ENCODE results near the gene MGST2. TPM values are rescaled to one million over a fixed set of nuclear protein-coding genes. Genes with fewer than 3 reads are reported as not detected.
A peak's percentile ranks its signal among the peaks of the same experiment; 100 is the strongest.

The MGST2 gene
- total and polyA plus RNA-seq, 7 experiments from 2014 or later, result 1.4 to 37.3 (median 2.5) TPM

- no peak for DNase-seq
- intact Hi-C loops (cut with micrococcal nuclease), result loop anchor here in 1 of 2 donors (10.0 kb wide), 2 partner anchors 282 to 592 kb away; no protein-coding TSS in a partner anchor
- Mint-ChIP-seq H3K27me3 (peaks cover 25 to 54% (median 35%) of the 10 kb centered on the region in 5 donors), H3K27ac (no peak overlapping the region), H3K4me1 (peaks cover 6 to 17% (median 13%) of the 10 kb centered on the region in 7 donors), H3K4me3 (no peak overlapping the region), H3K9me3 (no peaks in the 10 kb centered on the region), H3K36me3 (peaks cover 0 to 6% (median 3%) of the 10 kb centered on the region in 5 donors)
- no peaks in the 10 kb centered on the region for H3K27me3 ChIP-seq (ENCODE audit: control insufficient read depth in 2 of 2, insufficient read depth in 2 of 2, low read length in 2 of 2)
- no peak overlapping the region for H3K27ac ChIP-seq (ENCODE audit: low read depth, low read length)
- peaks cover 0 to 5% of the 10 kb centered on the region in 2 donors for H3K4me1 ChIP-seq (ENCODE audit: control insufficient read depth in 2 of 2, insufficient read depth in 2 of 2, low read length in 2 of 2)
- H3K9me3 ChIP-seq (ENCODE audit: control insufficient read depth in 2 of 3, low read length in 3 of 3), result no peaks in the 10 kb centered on the region
- ChIA-PET CTCF (interaction anchor here (1.6 kb wide), 1 partner anchor 627 kb away, joined by 6 read pairs; no protein-coding TSS in a partner anchor), POLR2A (interaction anchor here (0.6 kb wide), 1 partner anchor 422 kb away, joined by 3 read pairs; no protein-coding TSS in a partner anchor)
- no peaks in the 10 kb centered on the region for H3K36me3 ChIP-seq (ENCODE audit: control insufficient read depth in 2 of 3, insufficient read depth in 3 of 3, low read length in 3 of 3)
- H3K4me3 ChIP-seq (ENCODE audit: low read length), result no peak overlapping the region
- ATAC-seq, result no peak
These were observed 67.5 kb downstream of the MGST2 start for GRCh38 chr4:139732991-139733570.

- Mint-ChIP-seq H3K36me3 (no peaks in the 10 kb centered on the region), H3K9me3 (no peaks in the 10 kb centered on the region), H3K27ac (peak overlapping the region in 1 of 9 donors; percentile 76), H3K4me1 (peaks cover 6 to 17% (median 13%) of the 10 kb centered on the region in 7 donors), H3K4me3 (peak overlapping the region; percentile 46 to 89 (median 78)), H3K27me3 (peaks cover 30 to 58% (median 37%) of the 10 kb centered on the region in 5 donors)
- intact Hi-C loops (cut with micrococcal nuclease), result loop anchor here (1.0 to 10.0 kb wide), 5 partner anchors 278 to 590 kb away; no protein-coding TSS in a partner anchor
- no peak for ATAC-seq
- POLR2A ChIA-PET, result no interaction called here
- CTCF ChIA-PET, result interaction anchor here (1.6 kb wide), 1 partner anchor 626 kb away, joined by 6 read pairs; no protein-coding TSS in a partner anchor
- Histone ChIP-seq H3K36me3 (ENCODE audit: control insufficient read depth in 2 of 3, insufficient read depth in 3 of 3, low read length in 3 of 3) (no peaks in the 10 kb centered on the region), H3K27me3 (ENCODE audit: control insufficient read depth in 2 of 2, insufficient read depth in 2 of 2, low read length in 2 of 2) (no peaks in the 10 kb centered on the region), H3K9me3 (ENCODE audit: control insufficient read depth in 2 of 3, low read length in 3 of 3) (no peaks in the 10 kb centered on the region), H3K4me1 (ENCODE audit: control insufficient read depth in 2 of 2, insufficient read depth in 2 of 2, low read length in 2 of 2) (peaks cover 0 to 5% of the 10 kb centered on the region in 2 donors), H3K4me3 (ENCODE audit: low read length) (no peak overlapping the region), H3K27ac (ENCODE audit: low read depth, low read length) (no peak overlapping the region)
- DNase-seq, result no peak
These were observed 68.7 kb downstream of the MGST2 start for GRCh38 chr4:139734201-139734874.

DNA sequence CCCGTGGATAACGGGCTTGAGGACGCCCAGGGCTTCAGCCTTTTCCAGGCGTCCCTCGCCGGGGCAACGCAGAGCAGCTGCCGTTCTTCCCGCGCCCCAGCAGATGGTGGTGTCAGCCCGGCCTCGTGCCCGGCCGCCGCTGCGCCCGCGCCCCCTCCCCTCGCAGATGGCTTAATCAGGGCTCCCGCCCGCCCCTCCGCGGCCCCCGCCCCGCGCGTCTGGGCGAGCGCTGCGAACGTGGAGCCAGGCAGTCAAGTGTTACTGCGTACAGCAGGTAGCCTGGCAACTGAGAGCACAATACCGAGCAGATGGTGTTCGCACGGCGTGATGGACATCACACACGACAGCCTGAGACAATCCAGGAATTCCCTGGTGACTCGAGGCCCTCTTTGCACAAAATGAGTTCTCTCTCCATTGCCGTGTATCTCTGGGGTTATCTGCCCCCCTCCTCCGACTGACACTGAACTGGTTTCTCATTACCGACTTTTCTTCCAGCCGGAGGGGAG lies 69.3 kb downstream of the MGST2 start:
- Histone ChIP-seq H3K4me3 (ENCODE audit: low read length) (peak overlapping the region; percentile 44), H3K4me1 (ENCODE audit: control insufficient read depth in 2 of 2, insufficient read depth in 2 of 2, low read length in 2 of 2) (peaks cover 0 to 5% of the 10 kb centered on the region in 2 donors), H3K9me3 (ENCODE audit: control insufficient read depth in 2 of 3, low read length in 3 of 3) (no peaks in the 10 kb centered on the region), H3K27ac (ENCODE audit: low read depth, low read length) (no peak overlapping the region), H3K27me3 (ENCODE audit: control insufficient read depth in 2 of 2, insufficient read depth in 2 of 2, low read length in 2 of 2) (no peaks in the 10 kb centered on the region), H3K36me3 (ENCODE audit: control insufficient read depth in 2 of 3, insufficient read depth in 3 of 3, low read length in 3 of 3) (no peaks in the 10 kb centered on the region)
- ChIA-PET POLR2A (no interaction called here), CTCF (interaction anchor here (1.6 kb wide), 1 partner anchor 625 kb away, joined by 6 read pairs; no protein-coding TSS in a partner anchor)
- no peaks in the 10 kb centered on the region for H3K36me3 Mint-ChIP-seq
- peak overlapping the region in 1 of 9 donors; percentile 29 for H3K27ac Mint-ChIP-seq
- DNase-seq (peak; percentile 12 to 67 (median 45)), ATAC-seq (peak; percentile 87)
- peaks cover 30 to 58% (median 39%) of the 10 kb centered on the region in 5 donors for H3K27me3 Mint-ChIP-seq
- H3K4me3 Mint-ChIP-seq, result peak overlapping the region; percentile 70 to 89 (median 78)
- H3K9me3 Mint-ChIP-seq, result no peaks in the 10 kb centered on the region
- intact Hi-C loops (cut with micrococcal nuclease), result loop anchor here (1.0 to 10.0 kb wide), 7 partner anchors 278 to 625 kb away; partner anchors contain the start of gene MAML3 (in 2 of the 2)
- H3K4me1 Mint-ChIP-seq, result peaks cover 6 to 17% (median 13%) of the 10 kb centered on the region in 7 donors

DNA sequence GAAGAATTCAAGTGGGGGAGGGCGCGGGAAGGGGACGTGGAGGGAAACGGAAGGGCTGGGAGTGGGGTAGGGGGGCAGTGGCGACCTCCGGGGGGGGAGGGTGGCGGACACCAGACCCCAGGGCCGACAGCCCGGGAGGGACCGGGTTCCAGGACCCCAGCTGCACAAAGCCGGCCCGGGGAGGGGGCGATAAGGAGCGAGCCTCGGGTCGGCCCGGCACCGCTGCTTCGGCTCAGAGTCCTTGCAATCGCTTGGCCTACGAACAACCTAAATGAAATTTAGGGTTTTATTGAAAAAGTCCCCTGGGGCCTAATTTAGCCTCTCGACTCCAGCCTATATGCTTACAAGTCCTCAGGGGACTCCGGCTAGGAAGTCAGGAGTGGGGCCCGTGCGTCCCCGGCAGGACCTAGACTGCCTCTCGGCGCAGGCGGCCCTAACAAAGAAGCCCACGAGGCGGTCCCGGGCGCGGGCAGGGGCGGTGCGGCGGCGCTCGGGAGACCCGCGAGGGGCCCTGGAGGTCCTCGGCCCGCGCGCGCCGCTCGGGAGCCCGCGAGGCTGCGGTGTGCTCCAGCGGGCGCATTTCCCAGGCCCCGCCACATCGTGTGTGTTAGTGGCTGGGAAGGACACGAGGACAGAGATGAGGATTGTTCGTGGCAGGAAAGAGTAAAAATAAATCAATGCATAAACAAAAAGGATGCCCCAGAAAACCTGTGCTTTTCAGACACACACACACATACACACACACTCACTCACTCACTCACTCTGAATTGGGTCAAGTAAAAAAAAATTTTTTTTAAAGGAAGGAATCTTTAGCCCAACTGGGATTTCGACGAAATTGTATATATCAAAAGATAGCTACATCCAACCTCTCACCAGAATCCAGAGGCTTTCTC lies 70.0 kb downstream of the MGST2 start:
- H3K4me1 ChIP-seq (ENCODE audit: control insufficient read depth in 2 of 2, insufficient read depth in 2 of 2, low read length in 2 of 2), result peaks cover 0 to 5% of the 10 kb centered on the region in 2 donors

DNA sequence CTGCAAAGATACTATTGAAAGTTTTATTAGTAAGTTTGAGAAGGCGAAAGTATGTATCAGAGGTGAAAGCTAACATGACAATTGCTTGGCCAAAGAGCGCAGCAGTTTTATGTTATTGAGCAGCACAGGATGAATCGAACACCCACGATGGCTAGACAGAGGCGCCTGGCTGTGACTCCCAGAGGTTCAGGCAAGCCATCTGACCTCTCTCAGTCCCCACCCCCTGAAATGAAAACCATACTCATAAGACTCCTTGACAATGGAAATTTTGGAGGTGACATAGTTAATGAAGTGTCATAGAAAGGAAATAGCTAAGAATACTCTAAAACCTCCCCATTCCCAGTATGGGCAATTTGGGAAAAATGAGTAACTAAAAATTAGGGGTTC lies 70.6 kb downstream of the MGST2 start:
- CTCF ChIA-PET, result no interaction called here
- no peaks in the 10 kb centered on the region for H3K36me3 Mint-ChIP-seq
- H3K9me3 Mint-ChIP-seq, result no peaks in the 10 kb centered on the region
- no peak overlapping the region for H3K27ac ChIP-seq (ENCODE audit: low read depth, low read length)
- ATAC-seq (no peak), DNase-seq (no peak)
- no peaks in the 10 kb centered on the region for H3K36me3 ChIP-seq (ENCODE audit: control insufficient read depth in 2 of 3, insufficient read depth in 3 of 3, low read length in 3 of 3)
- no peaks in the 10 kb centered on the region for H3K27me3 ChIP-seq (ENCODE audit: control insufficient read depth in 2 of 2, insufficient read depth in 2 of 2, low read length in 2 of 2)
- H3K9me3 ChIP-seq (ENCODE audit: control insufficient read depth in 2 of 3, low read length in 3 of 3), result no peaks in the 10 kb centered on the region
- no peak overlapping the region for H3K27ac Mint-ChIP-seq
- peaks cover 6 to 17% (median 13%) of the 10 kb centered on the region in 7 donors for H3K4me1 Mint-ChIP-seq
- POLR2A ChIA-PET, result no interaction called here
- H3K4me1 ChIP-seq (ENCODE audit: control insufficient read depth in 2 of 2, insufficient read depth in 2 of 2, low read length in 2 of 2), result peaks cover 0 to 5% of the 10 kb centered on the region in 2 donors
- peaks cover 30 to 61% (median 39%) of the 10 kb centered on the region in 5 donors for H3K27me3 Mint-ChIP-seq
- peak overlapping the region in 9 of 10 donors; percentile 67 to 84 (median 74) for H3K4me3 Mint-ChIP-seq
- H3K4me3 ChIP-seq (ENCODE audit: low read length), result no peak overlapping the region
- intact Hi-C loops (cut with micrococcal nuclease), result loop anchor here (5.0 to 10.0 kb wide), 3 partner anchors 279 to 589 kb away; partner anchors contain the start of gene MAML3 (in 2 of the 2)

More for the DNA sequence above, 70.0 kb downstream of the MGST2 start:
- Histone ChIP-seq H3K9me3 (ENCODE audit: control insufficient read depth in 2 of 3, low read length in 3 of 3) (no peaks in the 10 kb centered on the region), H3K27ac (ENCODE audit: low read depth, low read length) (no peak overlapping the region), H3K27me3 (ENCODE audit: control insufficient read depth in 2 of 2, insufficient read depth in 2 of 2, low read length in 2 of 2) (no peaks in the 10 kb centered on the region), H3K4me3 (ENCODE audit: low read length) (peak overlapping the region; percentile 44), H3K36me3 (ENCODE audit: control insufficient read depth in 2 of 3, insufficient read depth in 3 of 3, low read length in 3 of 3) (no peaks in the 10 kb centered on the region)
- Mint-ChIP-seq H3K27me3 (peaks cover 30 to 61% (median 39%) of the 10 kb centered on the region in 5 donors), H3K4me1 (peaks cover 6 to 17% (median 13%) of the 10 kb centered on the region in 7 donors), H3K36me3 (no peaks in the 10 kb centered on the region), H3K4me3 (peak overlapping the region; percentile 70 to 89 (median 78)), H3K27ac (no peak overlapping the region), H3K9me3 (no peaks in the 10 kb centered on the region)
- POLR2A ChIA-PET, result no interaction called here
- ATAC-seq, result no peak
- CTCF ChIA-PET, result no interaction called here
- DNase-seq, result peak in 2 of 9 donors; percentile 3 to 15
- intact Hi-C loops (cut with micrococcal nuclease), result loop anchor here (1.0 to 10.0 kb wide), 7 partner anchors 277 to 625 kb away; partner anchors contain the start of gene MAML3 (in 2 of the 2)

- H3K4me3 ChIP-seq (ENCODE audit: low read length), result no peak overlapping the region
- H3K4me3 Mint-ChIP-seq, result peak overlapping the region in 3 of 10 donors; percentile 5 to 84 (median 16)
- no peaks in the 10 kb centered on the region for H3K36me3 Mint-ChIP-seq
- H3K27ac ChIP-seq (ENCODE audit: low read depth, low read length), result no peak overlapping the region
- H3K27me3 ChIP-seq (ENCODE audit: control insufficient read depth in 2 of 2, insufficient read depth in 2 of 2, low read length in 2 of 2), result no peaks in the 10 kb centered on the region
- H3K27ac Mint-ChIP-seq, result no peak overlapping the region
- ATAC-seq, result no peak
- H3K9me3 ChIP-seq (ENCODE audit: control insufficient read depth in 2 of 3, low read length in 3 of 3), result no peaks in the 10 kb centered on the region
- intact Hi-C loops (cut with micrococcal nuclease), result loop anchor here (5.0 to 10.0 kb wide), 3 partner anchors 278 to 588 kb away; partner anchors contain the start of gene MAML3 (in 2 of the 2)
- H3K9me3 Mint-ChIP-seq, result no peaks in the 10 kb centered on the region
- no peaks in the 10 kb centered on the region for H3K36me3 ChIP-seq (ENCODE audit: control insufficient read depth in 2 of 3, insufficient read depth in 3 of 3, low read length in 3 of 3)
- peaks cover 30 to 59% (median 39%) of the 10 kb centered on the region in 5 donors for H3K27me3 Mint-ChIP-seq
- H3K4me1 ChIP-seq (ENCODE audit: control insufficient read depth in 2 of 2, insufficient read depth in 2 of 2, low read length in 2 of 2), result peaks cover 0 to 5% of the 10 kb centered on the region in 2 donors
- DNase-seq, result no peak
- POLR2A ChIA-PET, result no interaction called here
- CTCF ChIA-PET, result no interaction called here
- H3K4me1 Mint-ChIP-seq, result peaks cover 6 to 17% (median 13%) of the 10 kb centered on the region in 7 donors
These were observed 71.0 kb downstream of the MGST2 start for GRCh38 chr4:139736661-139737060.
